HEK293 (cell line): ENCODE data around the gene UCMA.

Experiments
- ZNF629 ChIP-seq: fragments of 450-650 bp; formaldehyde crosslinking; IDR thresholded peaks from 2 replicates; pipeline ENCODE4 v1.5.1; 2017; ENCODE audit warnings: missing biosample characterization, missing genetic modification characterization
- ZNF777 ChIP-seq: fragments of 450-650 bp; formaldehyde crosslinking; IDR thresholded peaks from 2 replicates; pipeline ENCODE4 v1.5.1; 2017; ENCODE audit warnings: missing biosample characterization, missing genetic modification characterization, borderline replicate concordance

- TF ChIP-seq ZNF629 (tag by site-specific recombination) = no peak
- no peak for TF ChIP-seq ZNF777 (tag by site-specific recombination)
Observed at GRCh38 chr10:13180788-13181187, 53.4 kb downstream of the UCMA start.
